ENCODE measurements around the gene RPUSD1.

Gene RPUSD1

GRCh38 chr16:825341-826061, 37.3 kb upstream of the RPUSD1 start:
- DNase-seq: no peak
- Histone ChIP-seq H3K36me3 (no peaks in the 10 kb centered on the region), H3K27ac (no peak overlapping the region), H3K9me3 (ENCODE audit: severe bottlenecking) (no peaks in the 10 kb centered on the region), H3K27me3 (ENCODE audit: insufficient read depth, low read depth, severe bottlenecking) (no peaks in the 10 kb centered on the region), H3K4me3 (ENCODE audit: low read depth, low read length) (no peak overlapping the region)
- TF ChIP-seq CTCF (IDR thresholded peaks at IDR 0.05; ENCODE audit: low read depth, low read length): no peak

GRCh38 chr16:824601-825000, 36.4 kb upstream of the RPUSD1 start:
- DNase-seq: no peak
- Histone ChIP-seq H3K36me3 (no peaks in the 10 kb centered on the region), H3K4me3 (ENCODE audit: low read depth, low read length) (no peak overlapping the region), H3K27ac (no peak overlapping the region), H3K27me3 (ENCODE audit: insufficient read depth, low read depth, severe bottlenecking) (no peaks in the 10 kb centered on the region), H3K9me3 (ENCODE audit: severe bottlenecking) (no peaks in the 10 kb centered on the region)
- TF ChIP-seq CTCF (IDR thresholded peaks at IDR 0.05; ENCODE audit: low read depth, low read length): no peak

GRCh38 chr16:824194-824593, 36.0 kb upstream of the RPUSD1 start:
- Histone ChIP-seq H3K36me3 (no peaks in the 10 kb centered on the region), H3K9me3 (ENCODE audit: severe bottlenecking) (no peaks in the 10 kb centered on the region), H3K27ac (no peak overlapping the region), H3K27me3 (ENCODE audit: insufficient read depth, low read depth, severe bottlenecking) (no peaks in the 10 kb centered on the region), H3K4me3 (ENCODE audit: low read depth, low read length) (no peak overlapping the region)
- TF ChIP-seq CTCF (IDR thresholded peaks at IDR 0.05; ENCODE audit: low read depth, low read length): no peak
- no peak for DNase-seq

- no peak for DNase-seq
- Histone ChIP-seq H3K9me3 (ENCODE audit: severe bottlenecking) (no peaks in the 10 kb centered on the region), H3K36me3 (no peaks in the 10 kb centered on the region), H3K27me3 (ENCODE audit: insufficient read depth, low read depth, severe bottlenecking) (no peaks in the 10 kb centered on the region), H3K27ac (no peak overlapping the region), H3K4me3 (ENCODE audit: low read depth, low read length) (no peak overlapping the region)
- TF ChIP-seq CTCF (IDR thresholded peaks at IDR 0.05; ENCODE audit: low read depth, low read length): no peak
Measured at GRCh38 chr16:822909-823297, 34.7 kb upstream of the RPUSD1 start.

- Histone ChIP-seq H3K9me3 (ENCODE audit: severe bottlenecking) (no peaks in the 10 kb centered on the region), H3K36me3 (no peaks in the 10 kb centered on the region), H3K27ac (no peak overlapping the region), H3K4me3 (ENCODE audit: low read depth, low read length) (no peak overlapping the region), H3K27me3 (ENCODE audit: insufficient read depth, low read depth, severe bottlenecking) (no peaks in the 10 kb centered on the region)
- no peak for DNase-seq
- no peak for TF ChIP-seq CTCF (IDR thresholded peaks at IDR 0.05; ENCODE audit: low read depth, low read length)
Measured at GRCh38 chr16:822174-822908, 34.2 kb upstream of the RPUSD1 start.

All from WERI-Rb-1 (cell line).